Measurements from ENCODE around the gene SORCS2.

The SORCS2 gene

GRCh38 chr4:7313347-7313811, 121.0 kb downstream of the SORCS2 start:
- no peak for DNase-seq (ENCODE audit: low read depth)

GRCh38 chr4:7313991-7314390, 121.7 kb downstream of the SORCS2 start:
- H3K4me3 ChIP-seq (ENCODE audit: low read depth, low read length), result no peak overlapping the region
- no peak for TF ChIP-seq MYC (IDR thresholded peaks at IDR 0.05; ENCODE audit: low read depth, low read length)
- TF ChIP-seq POLR2A (IDR thresholded peaks at IDR 0.05; ENCODE audit: extremely low read depth, insufficient read length), result no peak
- TF ChIP-seq, protein P1, sequence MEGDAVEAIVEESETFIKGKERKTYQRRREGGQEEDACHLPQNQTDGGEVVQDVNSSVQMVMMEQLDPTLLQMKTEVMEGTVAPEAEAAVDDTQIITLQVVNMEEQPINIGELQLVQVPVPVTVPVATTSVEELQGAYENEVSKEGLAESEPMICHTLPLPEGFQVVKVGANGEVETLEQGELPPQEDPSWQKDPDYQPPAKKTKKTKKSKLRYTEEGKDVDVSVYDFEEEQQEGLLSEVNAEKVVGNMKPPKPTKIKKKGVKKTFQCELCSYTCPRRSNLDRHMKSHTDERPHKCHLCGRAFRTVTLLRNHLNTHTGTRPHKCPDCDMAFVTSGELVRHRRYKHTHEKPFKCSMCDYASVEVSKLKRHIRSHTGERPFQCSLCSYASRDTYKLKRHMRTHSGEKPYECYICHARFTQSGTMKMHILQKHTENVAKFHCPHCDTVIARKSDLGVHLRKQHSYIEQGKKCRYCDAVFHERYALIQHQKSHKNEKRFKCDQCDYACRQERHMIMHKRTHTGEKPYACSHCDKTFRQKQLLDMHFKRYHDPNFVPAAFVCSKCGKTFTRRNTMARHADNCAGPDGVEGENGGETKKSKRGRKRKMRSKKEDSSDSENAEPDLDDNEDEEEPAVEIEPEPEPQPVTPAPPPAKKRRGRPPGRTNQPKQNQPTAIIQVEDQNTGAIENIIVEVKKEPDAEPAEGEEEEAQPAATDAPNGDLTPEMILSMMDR (IDR thresholded peaks at IDR 0.05; ENCODE audit: low read depth, low read length), result no peak
- no peak for TF ChIP-seq MAX (IDR thresholded peaks at IDR 0.05; ENCODE audit: low read depth, low read length)
- no peak for DNase-seq (ENCODE audit: low read depth)

More at GRCh38 chr4:7313347-7313811, 121.0 kb downstream of the SORCS2 start:
- no peak for TF ChIP-seq MAX (IDR thresholded peaks at IDR 0.05; ENCODE audit: low read depth, low read length)
- no peak for TF ChIP-seq POLR2A (IDR thresholded peaks at IDR 0.05; ENCODE audit: extremely low read depth, insufficient read length)
- TF ChIP-seq, protein P1 (IDR thresholded peaks at IDR 0.05; ENCODE audit: low read depth, low read length), result no peak
- no peak for TF ChIP-seq MYC (IDR thresholded peaks at IDR 0.05; ENCODE audit: low read depth, low read length)
- no peak overlapping the region for H3K4me3 ChIP-seq (ENCODE audit: low read depth, low read length)

DNA sequence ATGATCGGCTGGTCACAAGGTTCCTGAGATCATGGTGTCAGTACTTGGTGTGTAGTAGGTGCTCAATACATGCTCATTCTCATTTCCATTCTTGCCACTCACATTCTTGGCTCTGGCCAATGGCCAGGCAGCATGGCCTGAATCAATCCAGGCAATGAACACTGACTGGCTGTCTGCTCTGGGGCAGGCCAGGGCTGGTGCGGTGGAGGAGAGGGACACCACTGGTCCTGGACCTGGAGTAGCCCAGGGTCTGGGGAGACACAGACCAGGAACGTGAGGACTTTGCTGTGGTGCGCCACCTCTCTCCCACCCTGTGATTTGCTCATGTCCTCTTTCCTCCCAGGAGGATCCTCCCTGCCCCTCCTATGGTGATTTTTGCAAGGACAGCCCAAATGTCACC, 122.9 kb downstream of the SORCS2 start:
- no peak for DNase-seq (ENCODE audit: low read depth)
- no peak overlapping the region for H3K4me3 ChIP-seq (ENCODE audit: low read depth, low read length)
- TF ChIP-seq MAX (IDR thresholded peaks at IDR 0.05; ENCODE audit: low read depth, low read length) (no peak), MYC (IDR thresholded peaks at IDR 0.05; ENCODE audit: low read depth, low read length) (no peak), POLR2A (IDR thresholded peaks at IDR 0.05; ENCODE audit: extremely low read depth, insufficient read length) (no peak)
- TF ChIP-seq, protein P1 (IDR thresholded peaks at IDR 0.05; ENCODE audit: low read depth, low read length), result no peak

DNA sequence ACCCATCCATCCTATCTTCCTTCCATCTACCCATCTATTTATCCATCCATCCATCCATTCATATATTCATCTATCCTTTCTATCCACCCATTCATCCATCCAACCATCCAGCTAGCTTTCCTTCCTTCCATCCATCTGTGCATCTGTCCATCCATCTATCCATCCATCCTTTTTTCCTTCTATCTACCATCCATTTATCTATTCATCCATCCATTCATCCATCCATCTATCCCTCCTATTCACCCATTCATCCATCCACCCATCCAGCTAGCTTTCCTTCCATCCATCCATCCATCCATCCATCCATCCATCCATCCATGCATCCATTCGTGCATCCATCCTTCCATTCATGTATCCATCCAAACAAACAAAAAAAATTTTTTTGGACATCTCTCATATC, 123.6 kb downstream of the SORCS2 start:
- TF ChIP-seq MAX (IDR thresholded peaks at IDR 0.05; ENCODE audit: low read depth, low read length), result no peak
- no peak for TF ChIP-seq MYC (IDR thresholded peaks at IDR 0.05; ENCODE audit: low read depth, low read length)
- TF ChIP-seq, protein P1 (IDR thresholded peaks at IDR 0.05; ENCODE audit: low read depth, low read length), result no peak
- no peak for TF ChIP-seq POLR2A (IDR thresholded peaks at IDR 0.05; ENCODE audit: extremely low read depth, insufficient read length)
- H3K4me3 ChIP-seq (ENCODE audit: low read depth, low read length), result no peak overlapping the region
- no peak for DNase-seq (ENCODE audit: low read depth)

DNA sequence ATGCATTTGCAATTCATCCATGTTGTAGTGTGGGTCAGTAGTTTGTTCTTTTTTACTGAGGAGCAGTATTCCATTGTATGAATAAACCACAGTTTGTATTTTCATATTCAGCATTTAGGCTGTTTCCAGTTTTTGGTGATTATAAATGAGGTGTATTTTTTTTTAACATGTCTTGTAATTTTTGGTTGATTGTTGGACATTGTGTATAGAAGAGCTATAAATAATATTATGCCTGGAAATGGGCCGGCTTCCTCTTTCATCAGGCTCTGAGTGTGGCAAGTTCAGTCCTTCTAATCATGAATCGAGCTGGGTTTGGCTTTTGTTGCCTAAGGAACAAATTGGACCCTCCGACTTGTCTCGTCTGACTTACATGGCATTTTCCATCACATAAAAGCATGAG, 126.7 kb downstream of the SORCS2 start:
- no peak for DNase-seq (ENCODE audit: low read depth)
- no peak for TF ChIP-seq POLR2A (IDR thresholded peaks at IDR 0.05; ENCODE audit: extremely low read depth, insufficient read length)
- TF ChIP-seq, protein P1 (IDR thresholded peaks at IDR 0.05; ENCODE audit: low read depth, low read length), result no peak
- no peak for TF ChIP-seq MYC (IDR thresholded peaks at IDR 0.05; ENCODE audit: low read depth, low read length)
- TF ChIP-seq MAX (IDR thresholded peaks at IDR 0.05; ENCODE audit: low read depth, low read length), result no peak
- no peak overlapping the region for H3K4me3 ChIP-seq (ENCODE audit: low read depth, low read length)
